T1000 (cell line): ENCODE results near the gene NR1I3.
"Not testable (repeated sequence)": the region's sequence is repeated elsewhere in the genome, so short reads cannot be mapped to it uniquely, and the experiment has no call there.

Experiments
- DNase-seq: peaks from one replicate; lab custom pipeline; 2025; ENCODE audit warnings: mixed read lengths; lab: John Stamatoyannopoulos, UW

NR1I3 gene

GRCh38 chr1:161250100-161250499 lies 12.1 kb upstream of the NR1I3 start:
- not testable (repeated sequence) for DNase-seq

- no peak for DNase-seq
Measured at GRCh38 chr1:161244888-161245287, 6.9 kb upstream of the NR1I3 start.

GRCh38 chr1:161242313-161242712 lies 4.3 kb upstream of the NR1I3 start:
- no peak for DNase-seq

GRCh38 chr1:161241682-161242081 lies 3.7 kb upstream of the NR1I3 start:
- no peak for DNase-seq

GRCh38 chr1:161235957-161236775 lies 1.8 kb downstream of the NR1I3 start:
- DNase-seq, result no peak

- no peak for DNase-seq
Measured at GRCh38 chr1:161233102-161233501, 4.9 kb downstream of the NR1I3 start.

- no peak for DNase-seq
Measured at GRCh38 chr1:161230762-161231161, 7.2 kb downstream of the NR1I3 start.

- no peak for DNase-seq
Measured at GRCh38 chr1:161229896-161230295, 8.1 kb downstream of the NR1I3 start.

GRCh38 chr1:161228032-161228431 lies 10.0 kb downstream of the NR1I3 start:
- no peak for DNase-seq

- peak; percentile 40 for DNase-seq
Measured at GRCh38 chr1:161227196-161227871, 10.7 kb downstream of the NR1I3 start.

- no peak for DNase-seq
Measured at GRCh38 chr1:161226759-161227158, 11.2 kb downstream of the NR1I3 start.

GRCh38 chr1:161226320-161226711 lies 11.7 kb downstream of the NR1I3 start:
- no peak for DNase-seq

- DNase-seq, result peak; percentile 90
Measured at GRCh38 chr1:161225534-161226319, 12.3 kb downstream of the NR1I3 start, which contains the start of gene TOMM40L. Gene TOMM40L, plus strand, starts transcription at chr1:161226060. Its CDS starts 430 bp downstream, at chr1:161226490.

GRCh38 chr1:161225178-161225533 lies 12.8 kb downstream of the NR1I3 start:
- DNase-seq, result no peak

GRCh38 chr1:161224695-161225087 lies 13.3 kb downstream of the NR1I3 start:
- not testable (repeated sequence) for DNase-seq

GRCh38 chr1:161223805-161224694 lies 14.0 kb downstream of the NR1I3 start:
- DNase-seq, result no peak

GRCh38 chr1:161222175-161223019 lies 15.6 kb downstream of the NR1I3 start:
- DNase-seq, result no peak

- DNase-seq, result no peak
Measured at GRCh38 chr1:161220002-161220401, 18.0 kb downstream of the NR1I3 start.

GRCh38 chr1:161219078-161219892 lies 18.7 kb downstream of the NR1I3 start:
- no peak for DNase-seq
